Stomach (tissue), 9 donors: ENCODE results near the gene ENPP6. TPM values are rescaled to one million over a fixed set of nuclear protein-coding genes. Genes with fewer than 3 reads are reported as not detected.

ENCODE experiments used
- DNase-seq, 2 donors: peaks; one replicate each; pipeline versions ENCODE4 v3.0.0 to v3.0.0-alpha.2; 2013 to 2019
- H3K27ac ChIP-seq, 5 donors: fragments of 200-600 bp in 4 of 5; sonication (generic) in 4 of 5; one replicate each; pipeline ENCODE4 v1.5.1; 2013 to 2019; ENCODE audit warnings: mild to moderate bottlenecking in 1 of 5, moderate library complexity in 1 of 5
- H3K27me3 ChIP-seq, 3 donors: fragments of 200-600 bp; sonication (generic); one replicate each; pipeline ENCODE4 v1.5.1; 2017 to 2019; ENCODE audit warnings: mixed run types in 1 of 3
- H3K36me3 ChIP-seq, 4 donors: fragments of 200-600 bp; sonication (generic); 1 replicate in 3 of 4; 2 replicates in 1 of 4; pipeline ENCODE4 v1.5.1; 2016 to 2019
- H3K4me1 ChIP-seq, 4 donors: fragments of 200-600 bp; sonication (generic); one replicate each; pipeline ENCODE4 v1.5.1; 2016 to 2019
- H3K4me3 ChIP-seq, 4 donors: fragments of 200-600 bp; sonication (generic) in 3 of 4; one replicate each; pipeline ENCODE4 v1.5.1; 2016 to 2019; ENCODE audit warnings: mild to moderate bottlenecking in 1 of 4
- H3K9me3 ChIP-seq, 4 donors: fragments of 200-600 bp; sonication (generic); one replicate each; pipeline ENCODE4 v1.5.1; 2016 to 2019
- EP300 ChIP-seq: sonication (generic); formaldehyde crosslinking; IDR thresholded peaks from one replicate; pipeline ENCODE4 v1.6.1; 2017; ENCODE audit warnings: antibody characterized with exemption
- POLR2A ChIP-seq, 4 donors: fragments of 450-650 bp; IDR thresholded peaks; one replicate each; pipeline ENCODE4 v1.6.1; 2016; ENCODE audit warnings: antibody characterized with exemption in 4 of 4, control low read depth in 2 of 4, mild to moderate bottlenecking in 1 of 4, moderate library complexity in 1 of 4
- POLR2AphosphoS5 ChIP-seq, 3 donors: sonication (generic); formaldehyde crosslinking; IDR thresholded peaks; one replicate each; pipeline ENCODE4 v1.6.1; 2016; ENCODE audit warnings: antibody characterized with exemption in 3 of 3
- WGBS, 5 donors: extraction: QIAGEN DNeasy Blood & Tissue Kit in 3 of 5; methylation state at CpG; one replicate each; pipeline versions ENCODE4 v1.1.5 to v1.1.7; 2013 to 2018; 5-methylcytosine and 5-hydroxymethylcytosine counted together
- intact Hi-C: fragments of 100-400 bp; cut with DNase I; formaldehyde crosslinking; loops from one replicate; pipeline ENCODE4 v1.15.1; 2023; ENCODE audit warnings: low total_unique reads
- polyA plus RNA-seq, 3 donors: library from polyadenylated mRNA; stranded (reverse); fragments of 200-250 nt; gene quantifications; one replicate each; pipeline ENCODE4 v1.2.3, GENCODE V29; 2013
- total RNA-seq, 5 donors: library from RNA; depleted of rRNA; stranded (reverse); fragments of >200 nt; gene quantifications; one replicate each; pipeline versions ENCODE4 v1.1.0 to v1.2.3, GENCODE V29; 2014 to 2016
- TF ChIP-seq, protein P1 (sequence below), 7 experiments: fragments of 450-650 bp in 4 of 7; fragments of 200-600 bp in 3 of 7; sonication (generic) in 3 of 7; IDR thresholded peaks; one replicate each; pipeline ENCODE4 v1.5.1; 2016 to 2019; ENCODE audit warnings: antibody characterized with exemption in 7 of 7, control low read depth in 2 of 7, mild to moderate bottlenecking in 1 of 7
- donor health status: healthy with polysubstance abuse.
- donor health status: Bipolar disorder and iron deficiency.
- donor health status: healthy.

Gene ENPP6
- total and polyA plus RNA-seq, 8 donors = 0.25 to 3.5 (median 0.70) TPM; not detected in 4

DNA sequence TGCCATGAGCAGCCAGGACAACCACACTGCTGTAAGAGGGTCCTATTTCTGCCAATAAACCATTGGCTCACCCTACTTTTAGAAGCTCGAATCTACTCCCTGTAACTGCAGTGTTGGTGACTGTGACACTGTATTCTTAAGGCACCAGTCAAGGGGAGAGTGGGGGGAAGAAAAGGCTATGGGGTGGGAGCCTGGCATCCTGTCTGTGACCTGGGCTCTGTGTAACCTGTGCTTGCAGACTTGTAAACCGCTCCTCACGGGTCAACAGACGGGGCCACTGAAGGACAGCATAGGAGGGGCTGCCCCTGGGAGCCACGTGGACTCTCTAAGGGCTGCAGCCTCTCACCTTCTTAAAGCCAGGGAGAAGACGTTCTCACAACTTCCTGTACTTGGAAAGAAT, 42.2 kb upstream of the ENPP6 start:
- DNase-seq = no peak
- Histone ChIP-seq H3K9me3 (no peaks in the 10 kb centered on the region), H3K4me1 (peaks cover 0 to 11% (median 7%) of the 10 kb centered on the region in 4 donors), H3K4me3 (no peak overlapping the region), H3K27ac (no peak overlapping the region), H3K36me3 (no peaks in the 10 kb centered on the region), H3K27me3 (no peaks in the 10 kb centered on the region)
- TF ChIP-seq POLR2A (IDR thresholded peaks at IDR 0.05) (no peak), EP300 (no peak), POLR2AphosphoS5 (IDR thresholded peaks at IDR 0.05) (no peak)
- TF ChIP-seq, protein P1, sequence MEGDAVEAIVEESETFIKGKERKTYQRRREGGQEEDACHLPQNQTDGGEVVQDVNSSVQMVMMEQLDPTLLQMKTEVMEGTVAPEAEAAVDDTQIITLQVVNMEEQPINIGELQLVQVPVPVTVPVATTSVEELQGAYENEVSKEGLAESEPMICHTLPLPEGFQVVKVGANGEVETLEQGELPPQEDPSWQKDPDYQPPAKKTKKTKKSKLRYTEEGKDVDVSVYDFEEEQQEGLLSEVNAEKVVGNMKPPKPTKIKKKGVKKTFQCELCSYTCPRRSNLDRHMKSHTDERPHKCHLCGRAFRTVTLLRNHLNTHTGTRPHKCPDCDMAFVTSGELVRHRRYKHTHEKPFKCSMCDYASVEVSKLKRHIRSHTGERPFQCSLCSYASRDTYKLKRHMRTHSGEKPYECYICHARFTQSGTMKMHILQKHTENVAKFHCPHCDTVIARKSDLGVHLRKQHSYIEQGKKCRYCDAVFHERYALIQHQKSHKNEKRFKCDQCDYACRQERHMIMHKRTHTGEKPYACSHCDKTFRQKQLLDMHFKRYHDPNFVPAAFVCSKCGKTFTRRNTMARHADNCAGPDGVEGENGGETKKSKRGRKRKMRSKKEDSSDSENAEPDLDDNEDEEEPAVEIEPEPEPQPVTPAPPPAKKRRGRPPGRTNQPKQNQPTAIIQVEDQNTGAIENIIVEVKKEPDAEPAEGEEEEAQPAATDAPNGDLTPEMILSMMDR (IDR thresholded peaks at IDR 0.05) = no peak
- intact Hi-C loops = no loop called here
- WGBS, 5 donors = 35 to 48% (median 44%) methylated on average over 6 of the region's 6 CpGs

DNA sequence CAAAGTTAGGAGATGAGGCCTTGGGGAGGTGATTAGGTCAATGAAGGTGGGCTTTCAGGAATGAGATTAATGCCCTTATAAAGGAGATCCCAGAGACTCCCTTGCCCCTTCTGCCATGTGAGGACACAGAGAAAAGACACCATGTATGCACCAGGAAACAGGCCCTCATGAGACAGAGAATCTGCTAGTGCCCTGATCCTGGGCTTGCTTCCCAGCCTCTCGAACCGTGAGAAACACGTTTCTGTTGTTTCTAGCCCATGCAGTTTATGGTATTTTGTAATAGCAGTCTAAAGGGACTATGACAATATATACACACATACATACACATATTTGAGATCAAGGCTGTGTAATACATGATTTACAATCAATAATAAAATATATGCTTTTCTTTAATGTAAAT, 41.4 kb upstream of the ENPP6 start:
- intact Hi-C loops = no loop called here
- WGBS, 5 donors = 80 to 93% (median 82%) methylated on average over 3 of the region's 3 CpGs

DNA sequence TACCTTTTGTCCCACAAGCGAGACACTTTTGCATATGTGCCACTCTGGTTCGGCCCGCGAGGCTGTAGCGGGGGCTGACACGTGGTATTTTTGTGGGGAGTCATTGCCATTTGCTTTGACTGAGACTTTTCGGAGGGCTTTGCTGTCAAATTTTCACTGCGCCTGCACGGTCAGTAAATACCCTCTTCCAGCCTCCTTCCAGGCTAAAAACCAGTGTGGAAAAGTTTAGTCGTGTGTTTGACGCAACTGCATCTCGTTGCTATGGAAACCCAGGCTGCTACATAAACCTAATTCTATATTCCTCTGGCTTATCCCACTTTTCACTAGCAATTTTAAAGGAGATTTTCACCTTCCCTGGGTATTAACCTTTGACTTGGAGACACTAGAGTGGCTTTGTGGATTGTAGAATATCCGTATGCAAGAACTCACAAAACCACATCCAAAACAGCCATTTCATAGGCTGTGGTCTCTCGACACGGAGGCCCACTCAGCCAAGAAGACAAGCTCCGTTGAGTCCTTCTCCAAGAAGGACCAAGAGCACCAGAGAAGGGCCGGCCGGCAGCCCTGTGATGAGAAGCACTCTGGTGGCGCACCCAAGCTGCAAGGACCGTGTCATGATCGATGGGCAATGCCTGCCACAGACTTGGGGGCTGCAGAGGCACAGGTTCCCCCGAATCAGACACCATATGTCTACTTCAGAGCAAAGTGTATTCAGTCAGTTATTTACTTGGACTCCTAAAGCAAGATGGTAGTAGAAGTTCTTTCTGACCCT, 38.4 kb upstream of the ENPP6 start:
- Histone ChIP-seq H3K27me3 (no peaks in the 10 kb centered on the region), H3K9me3 (no peaks in the 10 kb centered on the region), H3K27ac (no peak overlapping the region), H3K36me3 (no peaks in the 10 kb centered on the region), H3K4me3 (no peak overlapping the region), H3K4me1 (no peaks in the 10 kb centered on the region)
- intact Hi-C loops = no loop called here
- no peak for DNase-seq
- TF ChIP-seq, protein P1 (IDR thresholded peaks at IDR 0.05) = no peak
- TF ChIP-seq POLR2AphosphoS5 (IDR thresholded peaks at IDR 0.05) = no peak
- TF ChIP-seq POLR2A (IDR thresholded peaks at IDR 0.05) = no peak
- TF ChIP-seq EP300 = no peak
- WGBS, 5 donors = 88 to 94% (median 93%) methylated on average over 21 to 22 of the region's 22 CpGs

More for the DNA sequence above, 41.4 kb upstream of the ENPP6 start:
- Histone ChIP-seq H3K9me3 (no peaks in the 10 kb centered on the region), H3K27ac (no peak overlapping the region), H3K27me3 (no peaks in the 10 kb centered on the region), H3K4me1 (peaks cover 0 to 6% (median 3%) of the 10 kb centered on the region in 4 donors), H3K4me3 (no peak overlapping the region), H3K36me3 (no peaks in the 10 kb centered on the region)
- TF ChIP-seq POLR2AphosphoS5 (IDR thresholded peaks at IDR 0.05) (no peak), EP300 (no peak), POLR2A (IDR thresholded peaks at IDR 0.05) (no peak)
- TF ChIP-seq, protein P1 (IDR thresholded peaks at IDR 0.05) = no peak
- no peak for DNase-seq

DNA sequence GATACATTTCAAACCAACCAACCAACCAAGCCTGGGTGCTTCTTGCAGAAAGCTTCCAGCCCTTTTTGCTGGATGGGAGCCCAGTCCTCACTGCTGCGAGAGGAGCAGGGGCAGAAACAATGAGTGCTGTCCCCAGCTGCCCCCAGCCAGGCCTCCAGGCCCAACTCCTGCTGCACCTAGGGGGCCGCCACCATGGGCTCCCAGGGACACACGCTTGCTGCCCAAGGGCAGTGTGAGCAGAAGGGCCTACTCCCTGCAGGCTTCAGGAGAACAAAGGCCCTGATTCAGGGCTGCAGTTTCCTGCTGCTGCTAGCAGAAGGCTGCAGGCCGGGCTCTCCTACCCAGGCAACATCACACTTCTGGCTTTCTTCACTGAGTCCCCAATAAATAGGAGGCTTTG, 37.7 kb upstream of the ENPP6 start:
- no peaks in the 10 kb centered on the region for H3K9me3 ChIP-seq
- H3K27me3 ChIP-seq = no peaks in the 10 kb centered on the region
- H3K4me1 ChIP-seq = no peaks in the 10 kb centered on the region
- intact Hi-C loops = no loop called here
- H3K4me3 ChIP-seq = no peak overlapping the region
- DNase-seq = peak in 1 of 2 donors; percentile 43
- H3K36me3 ChIP-seq = no peaks in the 10 kb centered on the region
- no peak overlapping the region for H3K27ac ChIP-seq
- WGBS, 5 donors = 37 to 64% (median 52%) methylated on average over 3 to 4 of the region's 4 CpGs
- TF ChIP-seq EP300 = no peak

DNA sequence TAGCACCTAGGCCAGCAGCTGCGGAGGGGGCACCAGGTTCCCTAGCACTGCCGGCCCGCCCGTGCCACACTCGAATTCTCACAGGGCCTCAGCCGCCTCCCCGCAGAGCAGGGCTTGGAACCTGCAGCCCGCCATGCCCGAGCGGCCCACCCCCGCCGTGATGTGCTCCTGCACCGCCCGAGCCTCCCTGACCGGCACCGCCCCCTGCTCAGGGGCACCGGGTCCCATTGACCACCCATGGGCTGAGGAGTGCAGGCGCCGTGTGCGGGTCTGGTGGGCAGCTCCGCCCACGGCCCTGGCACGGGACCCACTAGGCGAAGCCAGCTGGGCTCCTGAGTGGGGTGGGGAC, 35.4 kb upstream of the ENPP6 start:
- no peak for DNase-seq
- TF ChIP-seq POLR2A (IDR thresholded peaks at IDR 0.05) = no peak
- TF ChIP-seq, protein P1 (IDR thresholded peaks at IDR 0.05) = no peak
- TF ChIP-seq POLR2AphosphoS5 (IDR thresholded peaks at IDR 0.05) = no peak
- TF ChIP-seq EP300 = no peak
- 90 to 100% (median 95%) methylated on average over 2 to 24 of the region's 24 CpGs for WGBS, 5 donors
- Histone ChIP-seq H3K27me3 (no peaks in the 10 kb centered on the region), H3K4me3 (no peak overlapping the region), H3K36me3 (no peaks in the 10 kb centered on the region), H3K9me3 (no peaks in the 10 kb centered on the region), H3K4me1 (no peaks in the 10 kb centered on the region), H3K27ac (no peak overlapping the region)
- intact Hi-C loops = no loop called here
